Neural progenitor cell (in vitro differentiated cells): ENCODE data around the gene TLR5. TPM values are rescaled to one million over a fixed set of nuclear protein-coding genes. Genes with fewer than 3 reads are reported as not detected.

Experiments
- DNase-seq: peaks from one replicate; pipeline ENCODE4 v3.0.0-alpha.2; 2016; ENCODE audit warnings: low spot score
- H2AFZ ChIP-seq: fragments of 200-600 bp; sonication (generic); replicated peaks from 2 replicates; pipeline ENCODE4 v1.6.1; 2016; ENCODE audit warnings: antibody characterized with exemption
- H3F3A ChIP-seq: fragments of 200-600 bp; sonication (generic); 2 replicates; pipeline ENCODE4 v1.6.1; 2016; ENCODE audit warnings: antibody characterized with exemption, low read depth
- H3K27ac ChIP-seq: fragments of 200-600 bp; sonication (generic); 2 replicates; pipeline ENCODE4 v1.5.1; 2016; ENCODE audit warnings: mild to moderate bottlenecking
- H3K27me3 ChIP-seq: fragments of 200-600 bp; sonication (generic); 2 replicates; pipeline ENCODE4 v1.6.1; 2016; ENCODE audit warnings: mild to moderate bottlenecking, moderate library complexity
- H3K36me3 ChIP-seq: fragments of 200-600 bp; sonication (generic); 2 replicates; pipeline ENCODE4 v1.5.1; 2016
- H3K4me1 ChIP-seq: fragments of 200-600 bp; sonication (generic); 2 replicates; pipeline ENCODE4 v1.6.1; 2016; ENCODE audit warnings: mixed run types
- H3K4me2 ChIP-seq: fragments of 200-600 bp; sonication (generic); 2 replicates; pipeline ENCODE4 v1.6.1; 2016
- H3K4me3 ChIP-seq: fragments of 200-600 bp; sonication (generic); 2 replicates; pipeline ENCODE4 v1.5.1; 2016
- H3K79me2 ChIP-seq: fragments of 200-600 bp; sonication (generic); 2 replicates; pipeline ENCODE4 v1.6.1; 2016; ENCODE audit warnings: low read depth
- H3K9ac ChIP-seq: fragments of 200-600 bp; sonication (generic); 2 replicates; pipeline ENCODE4 v1.6.1; 2016
- H3K9me3 ChIP-seq: fragments of 200-600 bp; sonication (generic); 2 replicates; pipeline ENCODE4 v1.5.1; 2016; ENCODE audit warnings: low read depth
- H4K20me1 ChIP-seq: fragments of 200-600 bp; sonication (generic); 2 replicates; pipeline ENCODE4 v1.6.1; 2016; ENCODE audit warnings: low read depth
- H3K27ac Mint-ChIP-seq: 3 replicates; pipeline ENCODE4 v1.8.0; 2021; ENCODE audit warnings: mixed read lengths
- H3K27me3 Mint-ChIP-seq: 2 replicates; pipeline ENCODE4 v1.8.0; 2022; ENCODE audit warnings: low read depth, mild to moderate bottlenecking, inconsistent platforms, moderate library complexity, mixed read lengths; ENCODE audit not compliant: insufficient read depth
- H3K36me3 Mint-ChIP-seq: 3 replicates; pipeline ENCODE4 v1.8.0; 2021; ENCODE audit warnings: mixed read lengths
- H3K4me1 Mint-ChIP-seq: 3 replicates; pipeline ENCODE4 v1.8.0; 2021; ENCODE audit warnings: mixed read lengths
- H3K4me3 Mint-ChIP-seq: 3 replicates; pipeline ENCODE4 v1.8.0; 2021; ENCODE audit warnings: mild to moderate bottlenecking, moderate library complexity, mixed read lengths
- H3K9me3 Mint-ChIP-seq: 3 replicates; pipeline ENCODE4 v1.8.0; 2020; ENCODE audit warnings: mixed read lengths
- EZH2 ChIP-seq: fragments of 200-600 bp; sonication (generic); IDR thresholded peaks from 2 replicates; pipeline ENCODE4 v1.6.1; 2017; ENCODE audit warnings: antibody characterized with exemption, mild to moderate bottlenecking, moderate library complexity
- EZH2phosphoT487 ChIP-seq: fragments of 200-600 bp; sonication (generic); IDR thresholded peaks from 2 replicates; pipeline ENCODE4 v1.6.1; 2017; ENCODE audit warnings: antibody characterized with exemption
- total RNA-seq: library from RNA; depleted of rRNA; stranded (reverse); fragments of >200 nt; gene quantifications from 2 replicates; pipeline ENCODE4 v1.2.3, GENCODE V29; 2015; ENCODE audit warnings: low replicate concordance
- TF ChIP-seq, protein P1 (sequence below): fragments of 200-600 bp; sonication (generic); IDR thresholded peaks from 2 replicates; pipeline ENCODE4 v1.5.1; 2017; ENCODE audit warnings: antibody characterized with exemption, mild to moderate bottlenecking

TLR5 gene
- total RNA-seq, 1 donor from 2014 or later, result 0.30 TPM

DNA sequence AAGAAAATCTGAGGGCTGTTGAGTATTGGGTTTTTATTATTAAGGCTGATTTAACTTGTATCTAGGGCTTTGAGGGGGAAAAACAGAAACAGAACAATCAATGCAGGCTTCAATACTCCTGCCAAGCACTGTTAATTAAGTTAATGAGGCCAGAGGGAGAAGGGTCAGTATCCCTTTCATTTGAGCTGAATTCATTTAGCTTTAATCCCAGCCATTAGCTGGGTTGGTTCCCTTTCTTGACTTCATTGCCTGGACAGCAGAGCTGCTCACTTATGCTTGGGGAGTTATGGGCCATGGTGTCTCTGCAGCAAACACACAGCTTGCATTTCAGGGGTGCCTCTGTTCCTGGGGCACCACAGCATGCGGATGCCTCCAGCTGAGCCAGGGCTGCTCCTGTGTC, 16.3 kb downstream of the TLR5 start:
- no peak overlapping the region for H3K27ac Mint-ChIP-seq

DNA sequence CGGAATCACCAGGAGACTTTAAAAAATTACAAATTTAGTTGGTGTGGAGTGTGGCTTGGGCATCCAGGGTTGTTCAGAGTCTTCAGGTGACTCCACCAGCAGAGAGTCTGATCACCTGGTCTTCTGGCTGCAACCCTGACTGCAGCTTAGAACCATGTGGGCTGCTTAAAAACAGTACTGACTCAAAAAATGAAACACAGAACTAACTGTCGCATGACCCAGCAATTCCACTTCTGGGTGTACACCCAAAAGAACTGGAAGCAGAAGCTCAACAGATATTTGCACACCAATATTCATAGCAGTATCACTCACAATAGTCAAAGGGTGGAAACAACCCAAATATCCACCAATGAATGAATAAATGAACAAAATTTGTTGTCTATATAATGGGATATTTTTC, 17.3 kb downstream of the TLR5 start:
- Histone ChIP-seq H3F3A (peaks cover 22% of the 10 kb centered on the region), H3K27ac (no peak overlapping the region), H3K9me3 (no peaks in the 10 kb centered on the region), H3K36me3 (no peaks in the 10 kb centered on the region), H3K27me3 (peaks cover 19% of the 10 kb centered on the region), H3K4me3 (no peak overlapping the region), H3K4me2 (no peak overlapping the region), H2AFZ (no peak overlapping the region), H3K79me2 (no peaks in the 10 kb centered on the region), H4K20me1 (peaks cover 7% of the 10 kb centered on the region), H3K9ac (no peak overlapping the region), H3K4me1 (peaks cover 28% of the 10 kb centered on the region)
- Mint-ChIP-seq H3K27me3 (peaks cover 17% of the 10 kb centered on the region), H3K4me3 (no peak overlapping the region), H3K4me1 (peaks cover 24% of the 10 kb centered on the region), H3K36me3 (no peaks in the 10 kb centered on the region), H3K27ac (no peak overlapping the region), H3K9me3 (no peaks in the 10 kb centered on the region)
- TF ChIP-seq EZH2phosphoT487 (no peak), EZH2 (no peak)
- TF ChIP-seq, protein P1, sequence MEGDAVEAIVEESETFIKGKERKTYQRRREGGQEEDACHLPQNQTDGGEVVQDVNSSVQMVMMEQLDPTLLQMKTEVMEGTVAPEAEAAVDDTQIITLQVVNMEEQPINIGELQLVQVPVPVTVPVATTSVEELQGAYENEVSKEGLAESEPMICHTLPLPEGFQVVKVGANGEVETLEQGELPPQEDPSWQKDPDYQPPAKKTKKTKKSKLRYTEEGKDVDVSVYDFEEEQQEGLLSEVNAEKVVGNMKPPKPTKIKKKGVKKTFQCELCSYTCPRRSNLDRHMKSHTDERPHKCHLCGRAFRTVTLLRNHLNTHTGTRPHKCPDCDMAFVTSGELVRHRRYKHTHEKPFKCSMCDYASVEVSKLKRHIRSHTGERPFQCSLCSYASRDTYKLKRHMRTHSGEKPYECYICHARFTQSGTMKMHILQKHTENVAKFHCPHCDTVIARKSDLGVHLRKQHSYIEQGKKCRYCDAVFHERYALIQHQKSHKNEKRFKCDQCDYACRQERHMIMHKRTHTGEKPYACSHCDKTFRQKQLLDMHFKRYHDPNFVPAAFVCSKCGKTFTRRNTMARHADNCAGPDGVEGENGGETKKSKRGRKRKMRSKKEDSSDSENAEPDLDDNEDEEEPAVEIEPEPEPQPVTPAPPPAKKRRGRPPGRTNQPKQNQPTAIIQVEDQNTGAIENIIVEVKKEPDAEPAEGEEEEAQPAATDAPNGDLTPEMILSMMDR, result no peak
- no peak for DNase-seq

More for the DNA sequence above, 16.3 kb downstream of the TLR5 start:
- Histone ChIP-seq H3K4me2 (peak overlapping the region; percentile 43), H4K20me1 (peaks cover 7% of the 10 kb centered on the region), H3K27ac (no peak overlapping the region), H3K9me3 (no peaks in the 10 kb centered on the region), H3K79me2 (no peaks in the 10 kb centered on the region), H3K9ac (no peak overlapping the region), H2AFZ (no peak overlapping the region), H3K4me3 (no peak overlapping the region), H3K36me3 (no peaks in the 10 kb centered on the region), H3F3A (peaks cover 22% of the 10 kb centered on the region), H3K4me1 (peaks cover 28% of the 10 kb centered on the region), H3K27me3 (peaks cover 28% of the 10 kb centered on the region)
- TF ChIP-seq, protein P1, result no peak
- TF ChIP-seq EZH2phosphoT487 (no peak), EZH2 (no peak)
- DNase-seq, result peak; percentile 46
- H3K4me1 Mint-ChIP-seq, result peaks cover 24% of the 10 kb centered on the region
- H3K4me3 Mint-ChIP-seq, result no peak overlapping the region
- H3K9me3 Mint-ChIP-seq, result no peaks in the 10 kb centered on the region
- peaks cover 19% of the 10 kb centered on the region for H3K27me3 Mint-ChIP-seq
- no peaks in the 10 kb centered on the region for H3K36me3 Mint-ChIP-seq

DNA sequence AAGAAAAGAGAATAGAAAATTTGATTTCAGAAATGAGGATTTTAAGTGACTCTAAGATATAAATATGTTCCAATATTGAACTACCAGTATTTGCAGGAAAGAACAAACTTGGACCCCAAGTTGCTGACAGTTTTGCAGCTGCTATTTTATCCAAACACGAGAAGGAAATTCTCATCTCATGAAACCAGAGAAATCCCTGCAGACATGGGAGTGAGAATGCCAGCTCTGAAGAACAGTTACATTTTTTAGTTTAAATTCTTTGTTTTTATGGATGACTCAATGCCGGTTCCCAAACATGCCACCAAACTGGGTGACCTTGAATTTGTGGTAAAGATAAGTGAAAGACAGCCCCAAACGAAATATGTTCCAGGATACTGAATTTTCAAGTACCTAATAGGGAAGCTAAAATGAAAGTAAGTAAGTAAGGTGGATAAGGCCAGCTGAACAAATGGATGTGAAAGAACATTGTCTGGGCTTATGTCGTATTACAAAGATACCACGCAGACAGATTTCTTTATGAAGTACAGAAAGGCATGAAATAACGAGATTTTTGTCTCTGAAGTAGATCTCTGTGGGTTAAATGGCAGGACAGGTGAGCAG, 19.9 kb downstream of the TLR5 start:
- no peak overlapping the region for H3K27ac Mint-ChIP-seq
- H3K27me3 Mint-ChIP-seq, result peaks cover 5% of the 10 kb centered on the region
- peaks cover 4% of the 10 kb centered on the region for H3F3A ChIP-seq
- H3K9me3 ChIP-seq, result no peaks in the 10 kb centered on the region
- H3K4me3 Mint-ChIP-seq, result peak overlapping the region; percentile 2
- H3K36me3 ChIP-seq, result no peaks in the 10 kb centered on the region
- peaks cover 10% of the 10 kb centered on the region for H3K4me1 Mint-ChIP-seq
- no peaks in the 10 kb centered on the region for H3K36me3 Mint-ChIP-seq
- no peaks in the 10 kb centered on the region for H3K79me2 ChIP-seq
- H2AFZ ChIP-seq, result no peak overlapping the region
- TF ChIP-seq EZH2phosphoT487 (no peak), EZH2 (no peak)
- TF ChIP-seq, protein P1, result no peak
- no peak for DNase-seq
- peaks cover 15% of the 10 kb centered on the region for H3K27me3 ChIP-seq
- H3K27ac ChIP-seq, result no peak overlapping the region
- no peak overlapping the region for H3K4me3 ChIP-seq
- no peak overlapping the region for H3K4me2 ChIP-seq
- no peaks in the 10 kb centered on the region for H4K20me1 ChIP-seq
- H3K4me1 ChIP-seq, result peaks cover 18% of the 10 kb centered on the region
- no peak overlapping the region for H3K9ac ChIP-seq
- H3K9me3 Mint-ChIP-seq, result no peaks in the 10 kb centered on the region
